Karpas-422 (cell line): ENCODE data around the gene NDFIP2. TPM values are rescaled to one million over a fixed set of nuclear protein-coding genes. Genes with fewer than 3 reads are reported as not detected.

Source experiments
- DNase-seq: peaks from one replicate; pipeline ENCODE4 v3.0.0-alpha.2; 2015
- H2AFZ ChIP-seq: fragments of 200-600 bp; sonication (generic); 2 replicates; pipeline ENCODE4 v1.6.1; 2014; ENCODE audit warnings: antibody characterized with exemption, low read length, mixed read lengths
- H3K27ac ChIP-seq: fragments of 200-600 bp; sonication (generic); 2 replicates; pipeline ENCODE4 v1.5.1; 2014; ENCODE audit warnings: mild to moderate bottlenecking, low read length, moderate library complexity
- H3K27me3 ChIP-seq: fragments of 200-600 bp; sonication (generic); 2 replicates; pipeline ENCODE4 v1.6.1; 2014; ENCODE audit warnings: low read length, mixed read lengths
- H3K36me3 ChIP-seq: fragments of 200-600 bp; sonication (generic); 2 replicates; pipeline ENCODE4 v1.6.1; 2014; ENCODE audit warnings: low read length, mixed read lengths; ENCODE audit not compliant: insufficient read depth
- H3K4me1 ChIP-seq: fragments of 200-600 bp; sonication (generic); 2 replicates; pipeline ENCODE4 v1.6.1; 2014; ENCODE audit warnings: mild to moderate bottlenecking, low read length, mixed read lengths
- H3K4me2 ChIP-seq: fragments of 200-600 bp; sonication (generic); 2 replicates; pipeline ENCODE4 v1.6.1; 2014; ENCODE audit warnings: low read length, low read depth, mild to moderate bottlenecking; ENCODE audit not compliant: poor library complexity, severe bottlenecking
- H3K4me3 ChIP-seq: fragments of 200-600 bp; sonication (generic); 2 replicates; pipeline ENCODE4 v1.5.1; 2014; ENCODE audit warnings: mild to moderate bottlenecking, antibody characterized with exemption, low read length, mixed read lengths
- H3K79me2 ChIP-seq: fragments of 200-600 bp; sonication (generic); 2 replicates; pipeline ENCODE4 v1.6.1; 2014; ENCODE audit warnings: mild to moderate bottlenecking, low read length, mixed read lengths
- H3K9ac ChIP-seq: fragments of 200-600 bp; sonication (generic); 2 replicates; pipeline ENCODE4 v1.6.0; 2014; ENCODE audit warnings: low read length
- H3K9me2 ChIP-seq: fragments of 200-600 bp; sonication (generic), shearing (Covaris generic); replicated peaks from 2 replicates; pipeline ENCODE4 v1.6.0; 2014; ENCODE audit warnings: mild to moderate bottlenecking, low read length, moderate library complexity; ENCODE audit not compliant: insufficient read depth
- H3K9me3 ChIP-seq: fragments of 300-700, 200-600 bp; sonication (generic); 2 replicates; pipeline ENCODE4 v1.6.1; 2014; ENCODE audit warnings: low read length, mixed read lengths
- H4K20me1 ChIP-seq: fragments of 200-600 bp; sonication (generic); 2 replicates; pipeline ENCODE4 v1.6.1; 2014; ENCODE audit warnings: mild to moderate bottlenecking, antibody characterized with exemption, low read length, low read depth; ENCODE audit not compliant: insufficient read depth
- total RNA-seq: library from RNA; depleted of rRNA; stranded (reverse); fragments of >200 nt; shearing (Covaris generic); gene quantifications from 2 replicates; pipeline ENCODE4 v1.2.3, GENCODE V29; 2014; ENCODE audit warnings: low replicate concordance

The NDFIP2 gene
- total RNA-seq, 1 experiment from 2014 or later, result 30.2 TPM

GRCh38 chr13:79455331-79455730 is 25.6 kb upstream of the NDFIP2 start:
- no peak overlapping the region for H3K27ac ChIP-seq

GRCh38 chr13:79456051-79456450 is 24.9 kb upstream of the NDFIP2 start:
- Histone ChIP-seq H3K4me2 (no peak overlapping the region), H3K9ac (no peak overlapping the region), H3K9me2 (no peaks in the 10 kb centered on the region), H3K4me1 (no peaks in the 10 kb centered on the region), H3K36me3 (no peaks in the 10 kb centered on the region), H3K9me3 (no peaks in the 10 kb centered on the region), H3K27me3 (no peaks in the 10 kb centered on the region), H3K4me3 (no peak overlapping the region), H3K79me2 (no peaks in the 10 kb centered on the region), H3K27ac (no peak overlapping the region), H4K20me1 (no peaks in the 10 kb centered on the region), H2AFZ (no peak overlapping the region)
- DNase-seq, result no peak

More at GRCh38 chr13:79455331-79455730, 25.6 kb upstream of the NDFIP2 start:
- H4K20me1 ChIP-seq, result no peaks in the 10 kb centered on the region
- no peaks in the 10 kb centered on the region for H3K9me3 ChIP-seq
- no peaks in the 10 kb centered on the region for H3K4me1 ChIP-seq
- H3K79me2 ChIP-seq, result no peaks in the 10 kb centered on the region
- H3K4me3 ChIP-seq, result no peak overlapping the region
- no peak for DNase-seq
- no peak overlapping the region for H3K9ac ChIP-seq
- H3K36me3 ChIP-seq, result no peaks in the 10 kb centered on the region
- no peaks in the 10 kb centered on the region for H3K9me2 ChIP-seq
- no peak overlapping the region for H3K4me2 ChIP-seq
- no peaks in the 10 kb centered on the region for H3K27me3 ChIP-seq
- no peak overlapping the region for H2AFZ ChIP-seq

DNA sequence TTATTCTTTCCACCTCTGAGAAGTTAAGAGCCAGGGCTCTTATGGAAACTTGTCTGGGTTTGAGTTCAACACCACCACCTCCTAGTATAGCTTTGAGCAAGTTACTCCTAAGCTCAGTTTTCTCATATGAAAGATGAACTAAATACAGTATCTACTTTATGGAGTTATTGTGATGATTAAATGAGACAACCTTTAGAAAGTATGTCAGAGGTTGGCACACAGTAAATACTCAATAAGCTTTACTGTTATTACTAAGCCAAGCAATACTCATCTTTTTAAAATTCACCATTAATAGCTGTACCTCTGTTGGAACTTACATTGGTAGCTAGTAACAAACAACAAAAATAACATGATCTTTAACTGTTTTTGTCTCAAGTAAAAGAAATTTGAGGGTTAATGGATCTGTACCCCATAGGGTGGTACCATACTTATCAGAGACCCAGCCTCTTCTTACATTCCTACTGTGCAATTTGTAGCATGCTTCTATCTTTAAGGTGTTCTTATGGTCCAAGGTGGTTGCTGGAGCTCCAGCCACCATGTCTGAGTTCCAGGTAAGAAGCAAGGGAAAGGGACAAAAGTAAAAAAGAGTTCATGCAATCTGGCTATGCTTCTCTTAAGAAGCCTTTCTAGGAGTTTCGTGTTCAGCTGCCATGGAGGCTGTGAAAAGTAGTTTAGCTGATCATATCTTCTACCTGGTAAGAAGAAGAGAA is 24.1 kb upstream of the NDFIP2 start:
- H2AFZ ChIP-seq, result no peak overlapping the region
- H3K4me2 ChIP-seq, result no peak overlapping the region
- H3K9me3 ChIP-seq, result no peaks in the 10 kb centered on the region
- no peaks in the 10 kb centered on the region for H3K36me3 ChIP-seq
- no peak for DNase-seq
- H3K27me3 ChIP-seq, result no peaks in the 10 kb centered on the region
- no peak overlapping the region for H3K4me3 ChIP-seq
- no peak overlapping the region for H3K9ac ChIP-seq
- H3K27ac ChIP-seq, result no peak overlapping the region
- H3K4me1 ChIP-seq, result no peaks in the 10 kb centered on the region
- no peaks in the 10 kb centered on the region for H4K20me1 ChIP-seq
- no peaks in the 10 kb centered on the region for H3K79me2 ChIP-seq
- H3K9me2 ChIP-seq, result no peaks in the 10 kb centered on the region

GRCh38 chr13:79457390-79457789 is 23.6 kb upstream of the NDFIP2 start:
- H2AFZ ChIP-seq, result no peak overlapping the region
- H3K4me2 ChIP-seq, result no peak overlapping the region
- no peaks in the 10 kb centered on the region for H3K9me2 ChIP-seq
- no peak overlapping the region for H3K9ac ChIP-seq
- H3K4me1 ChIP-seq, result no peaks in the 10 kb centered on the region
- no peak for DNase-seq
- no peaks in the 10 kb centered on the region for H3K27me3 ChIP-seq
- H3K36me3 ChIP-seq, result no peaks in the 10 kb centered on the region
- H3K4me3 ChIP-seq, result no peak overlapping the region
- no peaks in the 10 kb centered on the region for H4K20me1 ChIP-seq
- no peak overlapping the region for H3K27ac ChIP-seq
- H3K9me3 ChIP-seq, result no peaks in the 10 kb centered on the region
- H3K79me2 ChIP-seq, result no peaks in the 10 kb centered on the region

DNA sequence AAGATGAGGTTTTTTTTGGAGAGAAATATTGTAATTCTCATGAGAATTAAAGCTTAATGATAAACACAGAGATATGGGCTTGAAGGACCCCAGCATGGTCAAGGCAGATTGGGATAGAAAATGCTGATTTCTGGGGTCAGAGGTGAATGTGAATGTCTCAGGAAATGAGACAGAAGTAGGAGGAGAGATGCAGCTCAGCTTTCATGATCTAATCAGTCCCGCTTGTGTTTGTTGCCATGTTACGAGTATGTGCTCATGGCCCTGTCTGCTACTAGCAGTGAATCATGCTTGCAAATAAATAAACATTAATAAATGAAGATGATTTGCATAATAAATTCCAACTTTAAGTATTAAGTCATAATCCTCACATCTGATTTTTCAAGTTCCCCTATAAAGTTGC is 23.0 kb upstream of the NDFIP2 start:
- no peaks in the 10 kb centered on the region for H3K27me3 ChIP-seq
- no peak overlapping the region for H3K9ac ChIP-seq
- H4K20me1 ChIP-seq, result no peaks in the 10 kb centered on the region
- no peaks in the 10 kb centered on the region for H3K9me3 ChIP-seq
- H3K4me2 ChIP-seq, result no peak overlapping the region
- H3K79me2 ChIP-seq, result no peaks in the 10 kb centered on the region
- H3K9me2 ChIP-seq, result no peaks in the 10 kb centered on the region
- no peak overlapping the region for H3K4me3 ChIP-seq
- no peaks in the 10 kb centered on the region for H3K4me1 ChIP-seq
- no peak overlapping the region for H3K27ac ChIP-seq
- no peak overlapping the region for H2AFZ ChIP-seq
- DNase-seq, result no peak
- no peaks in the 10 kb centered on the region for H3K36me3 ChIP-seq

GRCh38 chr13:79458436-79458835 is 22.5 kb upstream of the NDFIP2 start:
- Histone ChIP-seq H3K4me2 (no peak overlapping the region), H3K36me3 (no peaks in the 10 kb centered on the region), H2AFZ (no peak overlapping the region), H3K4me3 (no peak overlapping the region), H3K27ac (no peak overlapping the region), H3K79me2 (no peaks in the 10 kb centered on the region), H3K9me2 (no peaks in the 10 kb centered on the region), H3K9me3 (no peaks in the 10 kb centered on the region), H3K9ac (no peak overlapping the region), H4K20me1 (no peaks in the 10 kb centered on the region), H3K27me3 (no peaks in the 10 kb centered on the region), H3K4me1 (no peaks in the 10 kb centered on the region)
- no peak for DNase-seq

- Histone ChIP-seq H2AFZ (no peak overlapping the region), H3K4me1 (no peaks in the 10 kb centered on the region), H4K20me1 (no peaks in the 10 kb centered on the region), H3K27me3 (no peaks in the 10 kb centered on the region), H3K27ac (no peak overlapping the region), H3K9me2 (no peaks in the 10 kb centered on the region), H3K4me3 (no peak overlapping the region), H3K9me3 (no peaks in the 10 kb centered on the region), H3K9ac (no peak overlapping the region), H3K79me2 (no peaks in the 10 kb centered on the region), H3K4me2 (no peak overlapping the region), H3K36me3 (no peaks in the 10 kb centered on the region)
- no peak for DNase-seq
Observed at GRCh38 chr13:79459906-79460305, 21.0 kb upstream of the NDFIP2 start.

- Histone ChIP-seq H3K79me2 (no peaks in the 10 kb centered on the region), H4K20me1 (no peaks in the 10 kb centered on the region), H2AFZ (no peak overlapping the region), H3K4me2 (no peak overlapping the region), H3K36me3 (no peaks in the 10 kb centered on the region), H3K27me3 (no peaks in the 10 kb centered on the region), H3K9me3 (no peaks in the 10 kb centered on the region), H3K4me3 (no peak overlapping the region), H3K9me2 (no peaks in the 10 kb centered on the region), H3K4me1 (no peaks in the 10 kb centered on the region), H3K9ac (no peak overlapping the region), H3K27ac (no peak overlapping the region)
- no peak for DNase-seq
Observed at GRCh38 chr13:79462895-79463294, 18.1 kb upstream of the NDFIP2 start.
